ENCODE results near the gene ITM2C.

Gene ITM2C

GRCh38 chr2:230873661-230874401, 9.1 kb downstream of the ITM2C start:
- DNase-seq, result no peak

DNA sequence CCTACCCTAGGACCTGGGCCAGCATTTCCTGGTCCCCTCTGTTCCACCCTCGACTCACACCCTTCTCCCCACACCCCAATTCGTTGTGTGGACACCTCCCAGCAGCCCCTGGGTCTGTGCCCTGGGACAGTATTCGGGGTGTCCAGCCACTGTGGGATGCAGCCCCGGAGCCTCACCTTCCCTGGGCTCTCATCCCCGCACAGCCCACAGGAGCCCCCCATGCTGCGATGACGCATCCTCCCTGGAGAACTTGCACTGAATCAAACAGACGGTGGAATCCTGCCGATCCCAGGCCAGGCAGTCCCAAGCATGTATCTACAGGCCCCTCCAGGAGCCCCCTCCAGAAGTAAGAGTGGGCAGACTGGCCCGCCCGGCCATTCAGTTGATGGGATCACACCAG, 9.7 kb downstream of the ITM2C start:
- no peak for DNase-seq

- no peak for DNase-seq
Measured at GRCh38 chr2:230874876-230875275, 10.1 kb downstream of the ITM2C start.

DNA sequence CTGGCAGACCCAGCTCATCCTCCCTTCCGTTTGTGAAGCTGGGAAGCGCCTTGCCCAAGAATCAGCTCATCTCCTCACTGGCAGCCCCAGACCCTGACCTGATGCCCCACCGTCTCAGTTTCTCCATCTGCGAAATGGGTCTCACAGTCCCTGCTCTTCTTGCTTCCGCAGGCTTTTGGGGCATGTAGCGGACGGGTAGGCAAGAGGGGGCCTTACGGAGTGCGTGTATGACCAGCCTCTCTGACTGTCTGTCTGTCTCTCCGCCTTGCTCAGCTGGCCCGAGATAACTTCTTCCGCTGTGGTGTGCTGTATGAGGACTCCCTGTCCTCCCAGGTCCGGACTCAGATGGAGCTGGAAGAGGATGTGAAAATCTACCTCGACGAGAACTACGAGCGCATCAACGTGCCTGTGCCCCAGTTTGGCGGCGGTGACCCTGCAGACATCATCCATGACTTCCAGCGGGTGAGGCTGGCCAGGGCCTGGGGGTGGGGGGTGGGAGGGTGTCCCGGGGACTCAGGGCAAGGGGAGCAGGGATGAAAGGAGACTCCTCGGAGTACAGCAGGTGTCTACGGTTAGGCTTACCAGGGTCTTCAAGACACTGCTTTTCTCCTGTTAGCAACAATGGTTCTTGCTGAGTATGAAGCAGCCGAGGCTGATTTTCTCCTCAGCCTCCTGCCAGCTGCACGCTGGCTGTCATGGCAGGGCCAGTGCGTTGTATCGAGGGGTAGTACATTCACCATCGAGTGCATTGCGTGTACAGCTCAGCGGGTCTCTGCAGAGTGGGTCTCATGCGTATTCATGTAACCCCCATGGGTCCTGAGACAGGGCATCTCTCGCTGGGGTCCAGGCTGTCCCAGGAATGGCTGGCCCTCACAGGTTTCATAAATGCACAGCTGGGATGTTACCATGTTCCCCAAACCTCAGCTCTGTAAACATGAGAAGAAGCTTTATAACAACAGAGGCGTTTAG, 10.9 kb downstream of the ITM2C start:
- DNase-seq, result no peak

GRCh38 chr2:230877116-230877758, 12.5 kb downstream of the ITM2C start:
- no peak for DNase-seq

DNA sequence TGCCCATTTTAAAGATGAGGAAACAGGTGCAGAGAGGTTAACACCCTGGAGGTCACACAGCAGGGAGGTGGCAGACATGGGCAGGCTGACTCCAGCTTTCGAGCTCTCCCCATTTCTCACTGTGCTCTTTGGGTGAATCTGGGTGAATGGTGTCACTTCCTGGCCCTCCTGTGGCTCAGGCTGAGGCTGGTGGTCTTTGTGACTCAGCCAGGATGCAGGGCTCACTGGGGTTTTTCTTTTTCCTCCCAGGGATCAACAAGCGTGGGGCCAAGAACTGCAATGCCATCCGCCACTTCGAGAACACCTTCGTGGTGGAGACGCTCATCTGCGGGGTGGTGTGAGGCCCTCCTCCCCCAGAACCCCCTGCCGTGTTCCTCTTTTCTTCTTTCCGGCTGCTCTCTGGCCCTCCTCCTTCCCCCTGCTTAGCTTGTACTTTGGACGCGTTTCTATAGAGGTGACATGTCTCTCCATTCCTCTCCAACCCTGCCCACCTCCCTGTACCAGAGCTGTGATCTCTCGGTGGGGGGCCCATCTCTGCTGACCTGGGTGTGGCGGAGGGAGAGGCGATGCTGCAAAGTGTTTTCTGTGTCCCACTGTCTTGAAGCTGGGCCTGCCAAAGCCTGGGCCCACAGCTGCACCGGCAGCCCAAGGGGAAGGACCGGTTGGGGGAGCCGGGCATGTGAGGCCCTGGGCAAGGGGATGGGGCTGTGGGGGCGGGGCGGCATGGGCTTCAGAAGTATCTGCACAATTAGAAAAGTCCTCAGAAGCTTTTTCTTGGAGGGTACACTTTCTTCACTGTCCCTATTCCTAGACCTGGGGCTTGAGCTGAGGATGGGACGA, 13.2 kb downstream of the ITM2C start:
- DNase-seq, result no peak

- no peak for DNase-seq
Measured at GRCh38 chr2:230878599-230879188, 14.0 kb downstream of the ITM2C start.

DNA sequence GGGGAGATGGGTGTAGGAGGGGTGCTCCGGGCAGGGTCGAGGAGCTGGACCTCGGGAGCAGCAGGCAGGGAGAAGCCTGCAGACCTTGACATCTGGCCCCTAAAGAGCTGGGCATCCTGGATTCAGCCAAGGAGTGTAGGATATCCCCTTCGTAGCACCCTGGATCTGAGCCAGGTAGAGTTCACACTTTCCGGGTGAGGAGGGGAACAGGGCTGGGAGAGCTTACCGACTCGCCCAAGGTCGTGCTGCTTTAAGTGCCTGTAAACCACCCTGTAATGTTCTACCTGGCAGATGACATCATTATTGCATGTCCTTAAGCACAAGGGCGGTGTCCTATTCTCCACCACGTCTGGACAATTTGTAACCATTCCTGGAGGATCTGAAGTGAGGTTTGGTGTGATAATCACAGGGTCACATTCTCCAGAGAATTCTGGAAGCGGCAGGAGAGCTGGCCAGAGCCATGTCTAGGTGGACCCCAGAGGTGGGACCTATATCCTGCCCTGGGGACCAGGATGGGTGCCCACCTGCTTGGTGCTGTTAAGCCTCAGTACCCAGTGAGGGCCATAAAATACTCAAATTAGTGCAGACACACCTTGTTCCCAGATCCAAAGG, 14.6 kb downstream of the ITM2C start:
- DNase-seq, result no peak

GRCh38 chr2:230879891-230880290, 15.1 kb downstream of the ITM2C start:
- DNase-seq, result no peak

GRCh38 chr2:230881840-230882239, 17.1 kb downstream of the ITM2C start:
- DNase-seq, result no peak

- peak in 1 of 2 experiments; percentile 6 for DNase-seq
Measured at GRCh38 chr2:230885463-230886130, 20.9 kb downstream of the ITM2C start.

DNA sequence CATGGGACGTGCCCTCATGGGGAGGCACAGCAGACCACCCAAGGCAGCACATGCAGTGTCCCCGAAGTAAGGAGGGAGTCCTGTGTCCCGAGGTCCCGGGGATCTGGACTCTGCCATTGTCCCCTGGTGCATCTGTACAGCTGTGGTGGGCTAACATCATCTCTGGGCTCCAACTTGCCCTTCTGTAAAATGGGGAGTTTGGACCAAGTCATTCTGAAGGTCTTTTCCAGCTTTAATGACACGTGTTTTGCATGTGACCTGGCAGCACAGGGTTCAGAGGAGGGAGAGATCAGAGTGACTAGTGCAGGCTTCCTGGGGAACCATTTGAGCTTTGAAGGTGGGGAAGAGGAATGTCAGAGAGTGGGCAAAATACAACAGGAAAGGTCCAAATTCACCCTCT, 21.5 kb downstream of the ITM2C start:
- DNase-seq, result no peak

DNA sequence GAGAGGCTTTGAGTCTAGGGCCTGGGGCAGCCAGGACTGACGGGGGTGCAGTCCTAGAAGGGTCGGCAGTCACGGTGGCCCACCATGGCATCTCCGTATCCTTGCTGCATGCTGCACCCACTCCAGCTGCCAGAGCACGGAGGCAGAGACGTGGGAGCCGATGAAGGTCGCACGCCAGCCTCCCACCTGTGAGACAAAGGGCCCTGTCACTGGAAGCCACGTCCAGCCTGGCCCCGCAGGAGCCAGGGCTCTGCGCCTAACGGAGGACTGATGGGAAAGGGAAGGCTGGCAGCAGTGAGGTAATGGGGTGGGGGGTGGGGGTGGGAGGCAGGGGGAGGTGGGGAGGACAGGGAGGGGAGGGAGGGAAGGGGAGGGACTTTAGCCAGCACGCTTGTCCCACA, 21.9 kb downstream of the ITM2C start:
- no peak for DNase-seq

- DNase-seq, result no peak
Measured at GRCh38 chr2:230887342-230887741, 22.6 kb downstream of the ITM2C start.

DNA sequence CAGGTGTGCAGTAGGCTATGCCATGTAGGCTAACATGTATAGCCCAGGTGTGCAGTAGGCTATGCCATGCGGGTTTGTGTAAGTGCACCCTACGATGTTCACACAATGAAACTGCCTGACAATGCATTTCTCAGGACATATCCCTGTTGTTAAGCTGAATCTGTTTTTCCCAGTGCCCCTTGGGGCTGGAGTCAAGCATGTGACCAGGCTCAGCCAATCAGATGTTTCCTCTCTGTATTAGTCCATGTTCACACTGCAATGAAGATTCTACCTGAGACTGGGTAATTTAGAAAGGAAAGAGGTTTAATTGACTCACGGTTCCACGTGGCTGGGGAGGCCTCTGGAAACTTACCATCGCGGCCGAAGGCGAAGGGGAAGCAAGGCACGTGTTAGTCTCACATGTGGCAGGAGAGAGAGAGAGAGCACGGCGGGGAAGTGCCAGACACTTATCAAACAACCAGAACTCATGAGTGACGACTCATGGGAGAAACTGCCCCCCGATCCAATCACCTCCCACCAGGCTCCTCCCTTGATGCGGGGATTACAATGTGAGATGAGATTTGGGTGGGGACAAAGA, 24.2 kb downstream of the ITM2C start:
- no peak for DNase-seq

- no peak for DNase-seq
Measured at GRCh38 chr2:230889911-230890601, 25.3 kb downstream of the ITM2C start.

DNA sequence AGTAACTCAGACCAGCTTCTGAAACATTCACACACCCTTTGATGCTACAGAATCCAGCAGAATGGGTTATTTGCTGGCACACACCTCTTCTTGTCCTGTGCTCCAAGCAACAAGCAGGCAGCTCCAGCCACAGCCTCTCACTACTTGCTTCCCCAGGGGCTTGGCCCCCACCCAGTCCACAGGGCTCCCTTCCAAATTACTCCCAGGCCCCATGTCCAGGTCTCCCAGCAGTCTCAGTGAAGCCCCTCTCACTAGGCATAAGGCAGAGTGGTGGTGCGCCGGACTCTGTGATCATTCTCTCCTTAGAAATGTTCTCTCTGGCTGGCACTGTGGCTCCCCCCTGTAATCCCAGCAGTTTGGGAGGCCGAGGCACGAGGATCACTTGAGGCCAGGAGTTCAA, 25.9 kb downstream of the ITM2C start:
- no peak for DNase-seq

DNA sequence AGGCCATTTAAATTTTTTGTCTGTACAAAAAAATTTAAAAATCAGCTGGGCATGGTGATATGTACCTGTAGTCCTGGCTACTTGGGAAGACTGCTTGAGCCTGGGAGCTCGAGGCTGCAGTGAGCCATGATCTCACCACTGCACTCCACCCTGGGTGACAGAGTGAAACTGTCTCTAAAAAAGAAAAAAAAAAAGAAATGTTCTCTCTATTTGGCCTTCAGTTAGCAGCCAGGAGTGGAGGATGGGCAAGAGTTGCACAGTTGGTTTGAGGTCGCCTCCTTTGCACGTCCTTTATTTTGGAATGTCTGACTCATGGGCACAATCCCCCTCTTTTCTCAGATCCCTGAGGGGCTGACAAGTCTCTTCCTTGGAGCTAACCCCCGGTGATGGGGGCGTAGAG, 26.3 kb downstream of the ITM2C start:
- no peak for DNase-seq

DNA sequence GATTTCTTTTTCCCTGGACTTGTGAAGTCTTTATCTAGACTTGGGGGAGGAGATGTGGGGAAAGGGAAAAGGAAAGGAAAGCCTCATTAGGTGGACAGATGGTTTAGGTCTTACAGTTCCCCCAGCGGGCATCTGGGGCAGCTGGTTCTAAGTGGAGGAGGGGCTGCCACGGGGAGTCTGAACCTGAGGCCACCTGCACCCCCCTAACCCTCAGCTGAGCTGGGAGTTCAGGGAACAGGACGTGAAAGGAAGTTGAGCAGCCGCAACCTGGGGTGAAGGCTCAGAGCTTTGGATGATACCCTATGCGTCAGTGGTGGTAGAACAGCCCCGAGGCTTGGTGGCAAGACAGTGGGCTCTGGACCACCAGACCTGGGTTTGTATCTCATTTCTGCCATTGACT, 26.8 kb downstream of the ITM2C start:
- DNase-seq, result no peak

GRCh38 chr2:230893338-230893737, 28.6 kb downstream of the ITM2C start:
- no peak for DNase-seq
